Retinal pigment epithelial cell (primary cell): Measurements from ENCODE around the gene MED10.

Source experiments
- DNase-seq: peaks from one replicate; pipeline ENCODE4 v3.0.0-alpha.2; 2010; ENCODE audit warnings: low read depth
- H3K4me3 ChIP-seq: 2 replicates; pipeline ENCODE4 v1.5.1; 2011; ENCODE audit warnings: mild to moderate bottlenecking, low read length, control low read depth, moderate library complexity
- CTCF ChIP-seq: conservative IDR thresholded peaks from 2 replicates; pipeline ENCODE4 v1.5.1; 2011; ENCODE audit warnings: low read depth, low read length, control low read depth, inconsistent platforms

MED10 gene

GRCh38 chr5:6395102-6395445 lies 16.7 kb upstream of the MED10 start:
- no peak for DNase-seq
- no peak overlapping the region for H3K4me3 ChIP-seq
- TF ChIP-seq CTCF, result no peak

DNA sequence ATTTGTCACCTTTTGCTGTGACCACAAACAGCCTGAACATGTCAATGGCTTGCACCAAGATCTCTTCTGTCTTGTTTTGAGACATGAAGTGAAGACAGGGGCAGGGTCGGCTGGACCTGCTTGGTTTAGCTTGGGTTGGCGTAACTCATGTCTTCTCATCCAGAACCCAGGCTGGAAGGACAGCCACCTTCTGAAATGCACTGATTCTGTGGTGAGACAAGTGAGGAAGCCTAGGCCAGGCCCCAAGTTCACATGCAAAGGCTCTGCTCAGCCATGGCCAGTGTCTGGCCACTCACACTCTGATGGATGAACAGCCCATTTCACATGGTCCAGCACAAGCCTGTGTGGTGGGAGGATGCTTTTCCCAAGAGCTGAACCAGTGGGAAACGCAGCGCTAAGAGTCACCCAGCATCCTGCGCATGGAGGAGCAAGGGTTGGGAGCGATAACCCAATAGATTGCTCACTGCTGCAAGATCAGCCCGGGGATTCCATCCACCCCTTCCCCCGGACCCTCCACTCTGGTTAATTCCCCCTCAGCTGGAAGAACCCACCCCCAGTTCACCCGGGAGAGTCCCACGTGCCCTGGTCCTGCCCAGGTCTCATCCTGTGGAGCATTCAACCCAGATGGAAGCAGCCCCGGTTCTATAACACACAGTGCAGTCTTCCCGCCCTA lies 16.2 kb upstream of the MED10 start:
- no peak for TF ChIP-seq CTCF
- DNase-seq, result no peak
- H3K4me3 ChIP-seq, result no peak overlapping the region

DNA sequence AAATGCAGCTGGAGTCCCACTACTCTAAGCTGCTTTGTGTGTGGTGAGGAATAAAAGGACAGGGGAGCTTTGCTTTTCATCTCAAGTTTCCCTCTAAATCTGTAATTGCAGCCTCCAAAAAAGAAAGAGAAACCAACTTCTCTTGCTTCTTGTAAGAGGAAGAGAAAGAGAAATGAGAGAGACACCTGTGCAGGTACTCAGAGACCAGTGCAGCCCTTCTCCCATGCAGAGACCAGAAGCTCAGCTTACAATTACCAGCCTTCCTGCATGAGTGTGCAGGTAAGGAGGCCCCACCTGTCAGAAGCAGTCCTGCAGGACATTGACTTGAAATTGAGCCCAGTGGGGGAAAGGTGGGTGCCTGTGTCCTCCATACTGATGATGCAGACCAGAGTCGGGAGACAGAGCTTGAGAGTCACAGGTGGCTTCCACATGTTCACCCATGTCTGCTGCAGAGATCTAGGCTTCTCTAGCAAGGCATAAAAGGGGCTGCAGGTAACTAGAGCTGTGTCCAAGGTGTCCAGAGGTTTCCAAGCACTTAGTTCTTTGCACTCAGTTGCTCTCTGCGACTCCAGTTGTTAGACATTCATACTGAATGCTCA lies 15.3 kb upstream of the MED10 start:
- TF ChIP-seq CTCF, result no peak
- no peak overlapping the region for H3K4me3 ChIP-seq
- DNase-seq, result no peak

DNA sequence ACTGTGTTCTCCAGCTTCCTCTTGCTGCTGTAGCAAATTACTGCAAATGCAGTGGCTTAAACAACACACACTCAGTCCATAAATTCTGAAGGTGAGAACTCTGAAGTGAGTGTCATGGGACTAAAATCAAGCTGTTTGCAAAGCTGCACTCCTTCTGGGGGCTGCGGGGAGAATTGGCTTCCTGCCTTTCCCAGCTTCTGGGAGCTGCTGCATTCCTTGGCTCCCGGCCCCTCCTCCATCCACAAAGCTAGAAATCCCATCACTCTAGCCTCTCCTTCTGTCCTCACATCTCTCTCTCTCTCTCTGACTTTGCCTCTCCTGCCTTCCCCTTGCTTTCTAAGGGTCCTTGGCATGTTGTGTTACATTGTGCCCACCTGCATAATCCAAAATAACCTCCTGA lies 14.2 kb upstream of the MED10 start:
- no peak overlapping the region for H3K4me3 ChIP-seq
- no peak for TF ChIP-seq CTCF
- DNase-seq, result no peak

GRCh38 chr5:6391151-6391550 lies 12.8 kb upstream of the MED10 start:
- no peak for TF ChIP-seq CTCF
- no peak for DNase-seq
- no peak overlapping the region for H3K4me3 ChIP-seq

DNA sequence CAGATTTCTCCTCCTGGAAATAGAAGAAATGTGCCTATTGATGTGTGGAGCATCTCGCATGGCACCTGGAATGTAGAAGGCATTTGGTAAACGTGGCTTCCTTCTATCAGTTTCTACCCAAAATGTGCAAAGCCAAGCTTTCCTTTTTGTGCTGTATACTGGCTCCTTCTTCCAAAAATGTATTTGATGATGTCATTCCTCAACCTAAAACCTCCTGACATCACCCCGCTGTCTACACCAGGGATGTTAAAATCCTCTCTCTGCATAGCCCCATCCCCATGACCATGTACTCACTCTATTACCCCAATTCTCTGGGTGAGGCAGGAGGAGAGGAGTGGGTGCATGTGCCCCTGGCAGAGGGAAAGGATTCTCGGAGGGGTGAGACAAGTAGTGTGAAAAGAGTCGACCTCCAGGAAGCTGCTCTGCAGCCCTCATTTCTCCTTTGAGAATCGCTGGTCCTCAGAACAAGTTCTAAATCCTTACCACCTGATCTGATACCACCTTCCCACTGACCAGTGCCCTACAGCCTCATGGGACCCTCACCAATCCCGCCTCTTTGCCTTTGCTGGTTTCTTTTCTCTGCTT lies 11.7 kb upstream of the MED10 start:
- DNase-seq, result no peak
- H3K4me3 ChIP-seq, result no peak overlapping the region
- no peak for TF ChIP-seq CTCF

- DNase-seq, result no peak
- TF ChIP-seq CTCF, result no peak
- H3K4me3 ChIP-seq, result no peak overlapping the region
Measured at GRCh38 chr5:6389397-6389796, 11.1 kb upstream of the MED10 start.
